OCI-LY7 (cell line): ENCODE data around the gene FKBP1A.

ENCODE experiments used
- CTCF ChIP-seq: fragments of 200-600 bp; sonication (generic); conservative IDR thresholded peaks from 2 replicates; pipeline ENCODE4 v1.5.1; 2014; ENCODE audit warnings: mild to moderate bottlenecking, antibody characterized with exemption, low read length, moderate library complexity, mixed read lengths
- EZH2phosphoT487 ChIP-seq: fragments of 200-600 bp; sonication (generic); IDR thresholded peaks from 2 replicates; pipeline ENCODE4 v1.6.1; 2018; ENCODE audit warnings: low read depth, borderline replicate concordance, mild to moderate bottlenecking, mixed run types, antibody characterized with exemption, low read length, moderate library complexity, mixed read lengths

GRCh38 chr20:1370548-1371110 lies 22.2 kb downstream of the FKBP1A start:
- TF ChIP-seq CTCF: no peak
- no peak for TF ChIP-seq EZH2phosphoT487
